H9 (cell line): Measurements from ENCODE around the gene NACC1. TPM values are rescaled to one million over a fixed set of nuclear protein-coding genes. Genes with fewer than 3 reads are reported as not detected.

Experiments
- DNase-seq: peaks from one replicate; pipeline ENCODE4 v3.0.0-alpha.2; 2017
- H2AFZ ChIP-seq: one replicate; pipeline ENCODE4 v1.6.1; 2013; ENCODE audit warnings: mild to moderate bottlenecking, low read length, control low read depth, moderate library complexity
- H2AK5ac ChIP-seq: 2 replicates; pipeline ENCODE4 v1.6.1; 2013; ENCODE audit warnings: low read length, control low read depth, mixed read lengths; ENCODE audit not compliant: insufficient read length
- H2BK120ac ChIP-seq: one replicate; pipeline ENCODE4 v1.6.1; 2013; ENCODE audit warnings: low read depth, mild to moderate bottlenecking, low read length, control low read depth, inconsistent platforms; ENCODE audit not compliant: poor library complexity, severe bottlenecking
- H2BK12ac ChIP-seq: 2 replicates; pipeline ENCODE4 v1.6.1; 2013; ENCODE audit warnings: low read length, control low read depth, mixed read lengths, low read depth; ENCODE audit not compliant: insufficient read length
- H2BK15ac ChIP-seq: 2 replicates; pipeline ENCODE4 v1.6.1; 2013; ENCODE audit warnings: low read depth, low read length, control low read depth
- H2BK20ac ChIP-seq: one replicate; pipeline ENCODE4 v1.6.1; 2013; ENCODE audit warnings: low read depth, mild to moderate bottlenecking, low read length, control low read depth, inconsistent platforms; ENCODE audit not compliant: poor library complexity, severe bottlenecking
- H2BK5ac ChIP-seq: 2 replicates; pipeline ENCODE4 v1.6.1; 2013; ENCODE audit warnings: low read length, control low read depth, mixed read lengths; ENCODE audit not compliant: insufficient read length
- H3K14ac ChIP-seq: 2 replicates; pipeline ENCODE4 v1.6.1; 2013; ENCODE audit warnings: low read length, control low read depth; ENCODE audit not compliant: insufficient read depth
- H3K18ac ChIP-seq: 2 replicates; pipeline ENCODE4 v1.6.1; 2013; ENCODE audit warnings: low read depth, mild to moderate bottlenecking, mixed read lengths, low read length, control low read depth; ENCODE audit not compliant: insufficient read length
- H3K23ac ChIP-seq: 2 replicates; pipeline ENCODE4 v1.6.1; 2013; ENCODE audit warnings: low read length, control low read depth, mixed read lengths, low read depth; ENCODE audit not compliant: insufficient read length
- H3K23me2 ChIP-seq: 2 replicates; pipeline ENCODE4 v1.6.1; 2013; ENCODE audit warnings: low read depth, mild to moderate bottlenecking, mixed read lengths, low read length, control low read depth; ENCODE audit not compliant: insufficient read length, poor library complexity, severe bottlenecking
- H3K27ac ChIP-seq: 2 replicates; pipeline ENCODE4 v1.5.1; 2013; ENCODE audit warnings: low read length, control low read depth, mixed read lengths, low read depth; ENCODE audit not compliant: insufficient read length
- H3K27me3 ChIP-seq: 2 replicates; pipeline ENCODE4 v1.6.1; 2013; ENCODE audit warnings: low read length, control low read depth, inconsistent platforms; ENCODE audit not compliant: insufficient read depth
- H3K4ac ChIP-seq: 2 replicates; pipeline ENCODE4 v1.6.1; 2013; ENCODE audit warnings: low read depth, mild to moderate bottlenecking, control low read depth, inconsistent platforms, low read length, moderate library complexity
- H3K4me1 ChIP-seq: 2 replicates; pipeline ENCODE4 v1.6.1; 2013; ENCODE audit warnings: low read length, control low read depth, inconsistent platforms; ENCODE audit not compliant: insufficient read depth
- H3K4me2 ChIP-seq: 2 replicates; pipeline ENCODE4 v1.6.1; 2013; ENCODE audit warnings: low read length, control low read depth, mixed read lengths; ENCODE audit not compliant: insufficient read length, insufficient read depth
- H3K56ac ChIP-seq: 2 replicates; pipeline ENCODE4 v1.6.1; 2013; ENCODE audit warnings: low read depth, mild to moderate bottlenecking, mixed read lengths, low read length, control low read depth; ENCODE audit not compliant: insufficient read length
- H3K79me1 ChIP-seq: 2 replicates; pipeline ENCODE4 v1.6.1; 2013; ENCODE audit warnings: low read depth, mild to moderate bottlenecking, moderate library complexity, low read length, control low read depth, inconsistent platforms; ENCODE audit not compliant: insufficient read depth, poor library complexity, severe bottlenecking
- H3K79me2 ChIP-seq: 2 replicates; pipeline ENCODE4 v1.6.1; 2013; ENCODE audit warnings: low read length, control low read depth, inconsistent platforms; ENCODE audit not compliant: insufficient read depth
- H3K9ac ChIP-seq: 2 replicates; pipeline ENCODE4 v1.6.1; 2013; ENCODE audit warnings: low read length, control low read depth, mixed read lengths; ENCODE audit not compliant: insufficient read length; ENCODE audit errors: extremely low read depth
- H3K9me3 ChIP-seq: one replicate; pipeline ENCODE4 v1.6.1; 2013; ENCODE audit warnings: low read depth, low read length, inconsistent platforms; ENCODE audit not compliant: control insufficient read depth
- H3T11ph ChIP-seq: one replicate; pipeline ENCODE4 v1.6.1; 2013; ENCODE audit warnings: mild to moderate bottlenecking, low read length, control low read depth, inconsistent platforms
- H4K20me1 ChIP-seq: one replicate; pipeline ENCODE4 v1.6.1; 2013; ENCODE audit not compliant: control insufficient read depth, insufficient read length, insufficient read depth
- H4K5ac ChIP-seq: 2 replicates; pipeline ENCODE4 v1.6.1; 2013; ENCODE audit warnings: low read depth, mild to moderate bottlenecking, mixed read lengths, low read length, control low read depth; ENCODE audit not compliant: insufficient read length
- H4K8ac ChIP-seq: replicated peaks from 2 replicates; pipeline ENCODE4 v1.6.1; 2013; ENCODE audit warnings: low read length, control low read depth, mixed read lengths, low read depth; ENCODE audit not compliant: insufficient read length
- H4K91ac ChIP-seq: 2 replicates; pipeline ENCODE4 v1.6.1; 2013; ENCODE audit warnings: low read depth, mild to moderate bottlenecking, moderate library complexity, mixed read lengths, low read length, control low read depth; ENCODE audit not compliant: insufficient read length
- H3K27ac Mint-ChIP-seq, 3 experiments: 2 replicates in 2 of 3; 3 replicates in 1 of 3; pipeline ENCODE4 v1.8.0; 2020 to 2021; ENCODE audit warnings: mixed read lengths in 3 of 3, mild to moderate bottlenecking in 1 of 3, moderate library complexity in 1 of 3
- H3K27me3 Mint-ChIP-seq: 2 replicates; pipeline ENCODE4 v1.8.0; 2021; ENCODE audit warnings: low read depth, mild to moderate bottlenecking, moderate library complexity, mixed read lengths
- H3K36me3 Mint-ChIP-seq, 3 experiments: 2 replicates in 2 of 3; 3 replicates in 1 of 3; pipeline ENCODE4 v1.8.0; 2020 to 2021; ENCODE audit warnings: low read depth in 3 of 3, mixed read lengths in 3 of 3; ENCODE audit not compliant: insufficient read depth in 1 of 3
- H3K4me1 Mint-ChIP-seq, 2 experiments: 2 replicates each; pipeline ENCODE4 v1.8.0; 2020; ENCODE audit warnings: mixed read lengths in 2 of 2
- H3K4me3 Mint-ChIP-seq, 2 experiments: 2 replicates in 1 of 2; 3 replicates in 1 of 2; pipeline ENCODE4 v1.8.0; 2020 to 2021; ENCODE audit warnings: mild to moderate bottlenecking in 2 of 2, mixed read lengths in 2 of 2, moderate library complexity in 1 of 2
- H3K9me3 Mint-ChIP-seq, 2 experiments: 2 replicates in 1 of 2; 3 replicates in 1 of 2; pipeline ENCODE4 v1.8.0; 2020; ENCODE audit warnings: mild to moderate bottlenecking in 2 of 2, mixed read lengths in 2 of 2, moderate library complexity in 1 of 2
- WGBS: extraction: QIAGEN DNeasy Blood & Tissue Kit; methylation state at CpG from one replicate; pipeline ENCODE4 v1.1.7; 2013; ENCODE audit warnings: missing lambda C conversion rate, low lambda C conversion rate, mixed read lengths; ENCODE audit not compliant: insufficient read length; ENCODE audit errors: extremely low coverage; 5-methylcytosine and 5-hydroxymethylcytosine counted together
- total RNA-seq: library from RNA; stranded (reverse); gene quantifications from 2 replicates; pipeline ENCODE4 v1.2.1, GENCODE V29; 2021
- TF ChIP-seq, protein P1 (sequence below): fragments of 200-600 bp; sonication (generic); conservative IDR thresholded peaks from 3 replicates; pipeline ENCODE4 v1.8.0; 2021; ENCODE audit warnings: antibody characterized with exemption, mild to moderate bottlenecking

Gene NACC1
- total RNA-seq, 1 experiment from 2014 or later, result 198 TPM

GRCh38 chr19:13133241-13133870 is 15.3 kb downstream of the NACC1 start:
- H3K18ac ChIP-seq, result no peak overlapping the region
- no peak overlapping the region for H3K9ac ChIP-seq
- peaks cover 6 to 9% of the 10 kb centered on the region in 2 experiments; a peak in 1 of 4 replicates for H3K4me1 Mint-ChIP-seq
- no peak overlapping the region for H3K4me2 ChIP-seq
- H3K36me3 Mint-ChIP-seq, result peaks cover 22 to 57% (median 41%) of the 10 kb centered on the region in 3 experiments; a peak in 6 of 7 replicates
- no peaks in the 10 kb centered on the region for H3K4me1 ChIP-seq
- H3K9me3 Mint-ChIP-seq, result no peaks in the 10 kb centered on the region
- H3K27ac Mint-ChIP-seq, result peak overlapping the region in 2 of 3 experiments; percentile 7 to 42; a peak in 2 of 7 replicates
- H3K23ac ChIP-seq, result no peak overlapping the region
- H3K9me3 ChIP-seq, result no peaks in the 10 kb centered on the region
- no peak overlapping the region for H2AFZ ChIP-seq
- no peak overlapping the region for H3K4ac ChIP-seq
- no peak overlapping the region for H2BK20ac ChIP-seq
- H3T11ph ChIP-seq, result no peak overlapping the region
- TF ChIP-seq, protein P1, sequence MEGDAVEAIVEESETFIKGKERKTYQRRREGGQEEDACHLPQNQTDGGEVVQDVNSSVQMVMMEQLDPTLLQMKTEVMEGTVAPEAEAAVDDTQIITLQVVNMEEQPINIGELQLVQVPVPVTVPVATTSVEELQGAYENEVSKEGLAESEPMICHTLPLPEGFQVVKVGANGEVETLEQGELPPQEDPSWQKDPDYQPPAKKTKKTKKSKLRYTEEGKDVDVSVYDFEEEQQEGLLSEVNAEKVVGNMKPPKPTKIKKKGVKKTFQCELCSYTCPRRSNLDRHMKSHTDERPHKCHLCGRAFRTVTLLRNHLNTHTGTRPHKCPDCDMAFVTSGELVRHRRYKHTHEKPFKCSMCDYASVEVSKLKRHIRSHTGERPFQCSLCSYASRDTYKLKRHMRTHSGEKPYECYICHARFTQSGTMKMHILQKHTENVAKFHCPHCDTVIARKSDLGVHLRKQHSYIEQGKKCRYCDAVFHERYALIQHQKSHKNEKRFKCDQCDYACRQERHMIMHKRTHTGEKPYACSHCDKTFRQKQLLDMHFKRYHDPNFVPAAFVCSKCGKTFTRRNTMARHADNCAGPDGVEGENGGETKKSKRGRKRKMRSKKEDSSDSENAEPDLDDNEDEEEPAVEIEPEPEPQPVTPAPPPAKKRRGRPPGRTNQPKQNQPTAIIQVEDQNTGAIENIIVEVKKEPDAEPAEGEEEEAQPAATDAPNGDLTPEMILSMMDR, result no peak
- no peak overlapping the region for H2AK5ac ChIP-seq
- H4K5ac ChIP-seq, result no peak overlapping the region
- no peaks in the 10 kb centered on the region for H4K20me1 ChIP-seq
- peaks cover 8% of the 10 kb centered on the region for H3K79me1 ChIP-seq
- H3K79me2 ChIP-seq, result peaks cover 27% of the 10 kb centered on the region; the same call in 1 of the 2 replicates
- H3K27ac ChIP-seq, result no peak overlapping the region
- WGBS, result no CpG with 5 or more reads among the region's 12 CpGs
- H3K4me3 Mint-ChIP-seq, result no peak overlapping the region
- no peak overlapping the region for H3K56ac ChIP-seq
- H2BK12ac ChIP-seq, result no peak overlapping the region
- no peak overlapping the region for H4K8ac ChIP-seq
- DNase-seq, result no peak
- H3K23me2 ChIP-seq, result no peaks in the 10 kb centered on the region
- H3K27me3 ChIP-seq, result no peaks in the 10 kb centered on the region
- H2BK15ac ChIP-seq, result no peak overlapping the region
- no peak overlapping the region for H3K14ac ChIP-seq
- no peak overlapping the region for H4K91ac ChIP-seq
- H3K27me3 Mint-ChIP-seq, result no peaks in the 10 kb centered on the region
- no peak overlapping the region for H2BK120ac ChIP-seq
- no peak overlapping the region for H2BK5ac ChIP-seq
